Measurements from ENCODE around the gene DPEP1.

DNA sequence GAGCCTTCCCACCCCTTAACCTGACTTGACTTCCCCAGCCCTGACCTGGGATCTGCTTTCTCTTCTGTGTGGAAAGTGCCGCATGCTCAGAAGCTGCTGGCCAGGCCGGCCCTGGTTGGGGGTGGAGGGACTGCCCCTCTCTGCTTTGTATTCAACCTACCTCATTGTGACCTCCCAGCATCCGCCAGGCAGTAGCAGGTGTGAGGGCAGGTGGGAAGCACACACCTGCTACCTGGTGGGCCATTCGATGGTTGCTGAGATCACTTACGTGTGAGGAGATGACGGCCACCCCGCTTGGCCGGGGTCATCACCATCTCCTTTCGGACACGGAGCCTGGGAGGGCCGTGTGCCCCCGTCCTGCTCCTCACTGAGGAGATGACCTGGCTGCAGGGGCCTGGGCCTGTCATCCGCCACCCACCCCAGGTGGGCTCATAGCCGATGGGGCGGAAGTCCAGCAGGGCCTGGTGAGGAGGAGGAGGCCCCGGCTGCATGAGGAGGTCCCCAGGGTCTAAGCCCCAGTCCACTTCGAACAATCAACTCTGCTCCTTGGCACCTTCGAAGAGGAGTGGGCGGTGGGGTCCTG, 30.7 kb upstream of the DPEP1 start:
- TF ChIP-seq POLR2A (IDR thresholded peaks at IDR 0.05; ENCODE audit: low read length) (no peak), GATA1 (IDR thresholded peaks at IDR 0.05; ENCODE audit: low read depth, low read length) (no peak)

All from erythroblast (primary cell).